Activated CD4-positive, alpha-beta T cell treated with anti-CD3 and anti-CD28 coated beads, Interleukin-2, amount 10 ng/mL, durations not matched to agents 7 days and 5 days (primary cell): ENCODE measurements around the gene PPFIA4. TPM values are rescaled to one million over a fixed set of nuclear protein-coding genes. Genes with fewer than 3 reads are reported as not detected.
"Not testable (repeated sequence)": the region's sequence is repeated elsewhere in the genome, so short reads cannot be mapped to it uniquely, and the experiment has no call there.

Experiments
- CTCF ChIA-PET: fragments of 350-600 bp; sonication (Branson Sonifier 250); formaldehyde crosslinking; loops from one replicate; lab custom pipeline; 2021; ENCODE audit warnings: antibody characterized with exemption; lab: Charles Lee
- POLR2A ChIA-PET: fragments of 350-600 bp; sonication (Branson Sonifier 250); formaldehyde crosslinking; loops from one replicate; lab custom pipeline; 2021; ENCODE audit warnings: antibody characterized with exemption; lab: Charles Lee
- DNase-seq: peaks from one replicate; pipeline ENCODE4 v3.0.0-alpha.2; 2020
- H3K27ac Mint-ChIP-seq: one replicate; pipeline ENCODE4 v1.8.0; 2021; ENCODE audit warnings: mild to moderate bottlenecking, moderate library complexity, mixed read lengths
- H3K27me3 Mint-ChIP-seq: one replicate; pipeline ENCODE4 v1.8.0; 2021; ENCODE audit warnings: mixed read lengths
- H3K36me3 Mint-ChIP-seq: one replicate; pipeline ENCODE4 v1.8.0; 2021; ENCODE audit warnings: low read depth, mixed read lengths
- H3K4me1 Mint-ChIP-seq: one replicate; pipeline ENCODE4 v1.8.0; 2021; ENCODE audit warnings: mixed read lengths
- H3K4me3 Mint-ChIP-seq: one replicate; pipeline ENCODE4 v1.8.0; 2021; ENCODE audit warnings: mild to moderate bottlenecking, moderate library complexity, mixed read lengths
- H3K9me3 Mint-ChIP-seq: one replicate; pipeline ENCODE4 v1.8.0; 2021; ENCODE audit warnings: mixed read lengths
- total RNA-seq, 2 experiments: library from RNA; stranded (reverse); gene quantifications; one replicate each; pipeline ENCODE4 v1.2.3, GENCODE V29; 2021

PPFIA4 gene
- total RNA-seq, 2 experiments from 2014 or later = 13.7 to 16.1 TPM

DNA sequence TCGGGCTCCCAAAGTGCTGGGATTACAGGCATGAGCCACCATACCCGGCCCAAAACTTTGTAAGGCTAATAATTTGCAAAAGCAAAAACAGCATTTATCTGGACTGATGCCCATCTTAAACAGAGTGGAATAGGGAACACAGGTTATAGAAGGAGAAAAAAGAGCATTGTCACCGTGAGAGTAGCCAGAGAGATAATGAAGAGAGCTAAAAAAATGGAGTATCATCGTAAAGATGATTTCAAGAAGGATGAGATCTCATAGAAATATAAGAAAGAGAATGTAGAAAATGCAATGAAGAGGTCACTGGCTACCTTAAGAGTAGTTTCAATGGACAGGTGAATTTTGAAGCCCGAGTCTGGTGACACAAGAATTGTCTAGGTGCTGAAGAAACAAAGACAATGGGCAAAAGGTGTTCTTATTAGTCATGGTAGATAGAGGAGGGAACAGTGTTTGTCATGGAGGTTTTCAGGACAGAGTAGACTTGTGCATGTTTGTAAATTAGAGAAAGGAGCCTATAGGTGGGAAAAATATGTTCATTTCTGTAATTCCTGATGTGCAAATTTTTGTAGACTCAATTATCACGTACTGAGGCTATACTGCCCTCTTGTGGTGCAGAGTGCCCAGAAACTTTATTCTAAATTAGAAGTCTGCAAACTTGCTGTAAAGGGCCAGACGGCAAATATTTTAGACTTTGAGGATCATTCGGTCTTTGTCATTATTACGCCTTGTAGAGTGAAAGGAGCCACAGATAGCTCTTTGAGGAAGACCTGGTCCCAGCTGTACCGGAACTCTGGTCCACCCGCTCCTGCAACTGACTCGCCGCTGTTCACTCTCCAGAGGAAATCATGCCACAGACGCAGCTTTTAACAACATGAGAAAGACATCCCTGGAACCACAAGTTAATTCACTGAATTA, 27.2 kb upstream of the PPFIA4 start:
- peak; percentile 79 for DNase-seq
- no peak overlapping the region for H3K27ac Mint-ChIP-seq
- peaks cover 16% of the 10 kb centered on the region for H3K4me1 Mint-ChIP-seq
- H3K4me3 Mint-ChIP-seq = no peak overlapping the region
- CTCF ChIA-PET = interaction anchor here (0.6 to 2.0 kb wide), 9 partner anchors 8 to 1482 kb away, joined by 3 to 6 read pairs (median 3); partner anchors contain the start of gene TMEM183A
- H3K9me3 Mint-ChIP-seq = no peaks in the 10 kb centered on the region
- POLR2A ChIA-PET = no interaction called here
- peaks cover 36% of the 10 kb centered on the region for H3K27me3 Mint-ChIP-seq
- H3K36me3 Mint-ChIP-seq = no peaks in the 10 kb centered on the region

DNA sequence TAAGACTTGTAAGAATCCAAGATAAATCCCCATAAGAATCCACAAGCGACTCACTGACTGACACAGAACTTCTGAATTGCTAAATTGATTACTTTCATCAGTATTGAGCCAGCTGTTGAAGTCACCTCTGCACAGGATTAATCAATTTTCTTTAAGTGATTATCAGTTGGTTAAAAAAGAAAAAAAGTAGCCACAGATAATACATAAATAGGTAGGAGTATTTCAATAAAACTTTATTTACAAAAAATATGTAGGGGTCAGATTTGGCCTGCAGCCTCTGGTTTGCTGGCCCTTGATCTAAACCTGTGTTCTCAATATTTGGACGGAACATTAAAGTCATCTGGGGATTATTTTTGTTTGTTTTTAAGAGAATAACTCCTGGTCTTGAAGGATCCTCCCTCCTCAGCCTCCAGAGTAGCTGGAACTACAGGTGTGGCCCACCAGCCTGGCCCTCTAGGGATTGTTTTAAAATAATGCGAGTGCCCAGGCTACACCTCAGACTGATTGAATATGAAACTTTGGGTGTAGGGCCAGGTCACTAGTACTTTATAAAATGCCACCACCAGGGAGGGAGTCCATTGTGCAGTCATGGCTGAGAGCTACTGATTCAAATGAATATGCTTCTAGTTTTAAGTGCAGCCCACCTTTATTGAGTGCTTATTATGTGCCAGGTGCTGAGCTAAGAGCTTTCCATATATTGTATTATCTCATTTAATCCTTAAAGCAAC, 25.9 kb upstream of the PPFIA4 start:
- Mint-ChIP-seq H3K9me3 (no peaks in the 10 kb centered on the region), H3K27me3 (peaks cover 28% of the 10 kb centered on the region), H3K4me1 (peaks cover 16% of the 10 kb centered on the region), H3K27ac (no peak overlapping the region), H3K36me3 (no peaks in the 10 kb centered on the region), H3K4me3 (no peak overlapping the region)
- ChIA-PET POLR2A (no interaction called here), CTCF (interaction anchor here (0.8 to 2.0 kb wide), 3 partner anchors 13 to 66 kb away, joined by 3 to 4 read pairs (median 3); no protein-coding TSS in a partner anchor)
- no peak for DNase-seq

DNA sequence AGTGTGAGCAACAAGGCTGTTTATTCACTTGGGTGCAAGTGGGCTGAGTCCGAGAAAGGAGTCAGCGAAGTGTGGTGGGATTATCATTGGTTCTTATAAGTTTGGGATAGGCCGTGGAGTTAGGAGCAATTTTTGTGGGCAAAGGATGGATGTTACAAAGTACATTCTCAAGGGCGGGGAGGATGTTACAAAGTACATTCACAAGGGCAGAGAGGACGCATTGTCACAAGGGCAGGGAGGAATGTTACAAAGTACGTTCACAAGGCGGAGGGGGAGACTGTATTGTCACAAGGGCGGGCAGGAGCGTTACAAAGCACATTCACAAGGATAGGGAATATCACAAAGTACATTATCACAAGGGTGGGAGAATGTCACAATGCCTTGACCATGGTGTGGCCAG, 24.3 kb upstream of the PPFIA4 start:
- Mint-ChIP-seq H3K27ac (no peak overlapping the region), H3K9me3 (no peaks in the 10 kb centered on the region), H3K4me1 (peaks cover 25% of the 10 kb centered on the region), H3K4me3 (no peak overlapping the region), H3K36me3 (no peaks in the 10 kb centered on the region), H3K27me3 (peaks cover 14% of the 10 kb centered on the region)
- CTCF ChIA-PET = no interaction called here
- POLR2A ChIA-PET = no interaction called here
- DNase-seq = no peak

DNA sequence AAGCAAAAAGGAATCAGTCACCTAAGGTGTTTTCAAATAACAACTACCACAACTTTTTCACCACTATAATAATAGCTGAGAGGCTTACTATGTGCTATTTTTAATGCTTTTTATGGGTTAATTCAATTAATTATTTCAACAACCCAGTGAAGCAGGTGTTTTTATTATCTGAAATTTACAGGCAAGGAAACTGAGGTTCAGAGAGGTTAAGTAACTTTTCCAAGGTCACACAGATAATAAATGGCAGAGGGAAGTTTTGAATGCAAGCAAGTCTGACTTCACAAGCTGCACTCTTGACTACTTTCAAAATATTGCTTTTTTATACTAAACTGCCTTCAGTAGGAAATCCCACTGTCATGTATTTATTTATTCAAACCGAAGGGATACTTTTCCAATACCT, 23.3 kb upstream of the PPFIA4 start:
- POLR2A ChIA-PET = no interaction called here
- no peak for DNase-seq
- Mint-ChIP-seq H3K4me1 (peaks cover 27% of the 10 kb centered on the region), H3K27ac (no peak overlapping the region), H3K27me3 (peaks cover 5% of the 10 kb centered on the region), H3K9me3 (no peaks in the 10 kb centered on the region), H3K36me3 (no peaks in the 10 kb centered on the region), H3K4me3 (no peak overlapping the region)
- CTCF ChIA-PET = interaction anchor here (0.6 kb wide), 1 partner anchor 20 kb away, joined by 4 read pairs; no protein-coding TSS in a partner anchor

DNA sequence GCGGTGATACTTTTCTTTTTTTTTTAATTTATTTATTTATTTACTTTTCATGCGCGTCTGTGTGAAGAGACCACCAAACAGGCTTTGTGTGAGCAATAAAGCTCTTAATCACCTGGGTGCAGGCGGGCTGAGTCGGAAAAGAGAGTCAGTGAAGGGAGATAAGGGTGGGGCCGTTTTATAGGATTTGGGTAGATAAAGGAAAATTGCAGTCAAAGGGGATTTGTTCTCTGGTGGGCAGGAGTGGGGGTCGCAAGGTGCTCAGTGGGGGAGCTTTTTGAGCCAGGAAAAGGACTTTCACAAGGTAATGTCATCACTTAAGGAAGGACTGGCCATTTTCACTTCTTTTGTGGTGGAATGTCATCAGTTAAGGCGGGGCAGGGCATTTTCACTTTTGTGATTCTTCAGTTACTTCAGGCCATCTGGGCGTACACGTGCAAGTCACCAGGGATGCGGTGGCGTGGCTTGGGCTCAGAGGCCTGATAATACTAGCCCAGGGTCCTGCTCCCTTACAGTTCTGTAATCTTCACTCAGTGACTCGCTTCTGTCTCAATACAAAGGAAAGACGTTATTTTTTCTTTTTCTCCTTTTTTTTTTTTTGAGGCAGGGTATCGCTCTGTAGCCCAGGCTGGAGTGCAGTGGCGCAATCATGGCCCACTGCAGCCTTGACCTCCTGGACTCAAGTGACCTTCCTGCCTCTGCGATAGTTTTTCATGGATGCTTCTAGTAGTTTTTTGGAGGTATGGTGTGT, 20.7 kb upstream of the PPFIA4 start:
- H3K36me3 Mint-ChIP-seq, DNase-seq, POLR2A ChIA-PET, H3K27me3 Mint-ChIP-seq, H3K9me3 Mint-ChIP-seq: not testable (repeated sequence)
- peaks cover 29% of the 10 kb centered on the region for H3K4me1 Mint-ChIP-seq
- peak overlapping the region; percentile 91 for H3K27ac Mint-ChIP-seq
- H3K4me3 Mint-ChIP-seq = peak overlapping the region; percentile 94
- CTCF ChIA-PET = interaction anchor here (0.7 to 1.5 kb wide), 3 partner anchors 16 to 208 kb away, joined by 3 to 4 read pairs (median 3); no protein-coding TSS in a partner anchor

DNA sequence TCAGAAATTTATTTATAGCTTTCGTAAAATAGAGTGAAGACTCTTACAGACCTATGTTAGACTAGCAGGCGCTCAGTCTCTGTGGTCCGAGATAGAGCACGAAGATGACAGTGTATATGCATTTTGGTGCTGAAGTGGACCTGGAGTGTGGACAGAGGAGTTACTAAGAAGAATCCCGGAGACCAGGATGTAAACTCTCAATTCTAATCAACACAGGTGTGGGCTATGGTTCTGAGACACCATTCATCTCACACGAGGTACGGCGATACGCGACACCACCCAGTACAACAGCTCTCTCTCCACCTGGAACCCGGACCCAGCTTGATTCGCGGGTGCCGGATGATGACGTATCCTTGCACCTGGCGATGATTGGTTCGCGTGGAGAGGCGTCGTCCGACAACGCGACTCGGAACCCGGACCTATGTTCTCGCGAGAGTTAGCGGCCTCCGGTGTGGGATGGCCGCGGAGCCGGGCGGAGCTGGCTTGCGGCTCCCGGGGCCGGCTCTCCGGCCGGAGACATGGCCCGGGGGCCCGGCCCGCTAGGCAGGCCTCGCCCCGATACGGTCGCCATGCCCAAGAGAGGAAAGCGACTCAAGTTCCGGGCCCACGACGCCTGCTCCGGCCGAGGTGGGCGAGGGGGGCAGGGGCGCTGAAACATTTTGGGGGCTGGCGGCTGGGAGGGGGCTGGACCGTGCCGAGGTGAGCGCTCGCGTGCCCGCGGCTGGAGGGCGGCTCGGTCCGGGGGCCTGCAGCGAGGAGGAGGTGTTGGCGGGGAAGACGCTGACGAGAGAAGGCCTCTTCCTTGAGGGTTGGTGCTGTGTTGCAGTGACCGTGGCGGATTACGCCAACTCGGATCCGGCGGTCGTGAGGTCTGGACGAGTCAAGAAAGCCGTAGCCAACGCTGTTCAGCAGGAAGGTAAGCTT, 19.1 kb upstream of the PPFIA4 start, which contains the start of gene TMEM183A:
Gene TMEM183A (plus strand): TSS at position 427 of the 924 bp plus-strand sequence. CDS start 92 bp downstream, at position 519.
- Mint-ChIP-seq H3K9me3 (no peaks in the 10 kb centered on the region), H3K27me3 (no peaks in the 10 kb centered on the region), H3K4me1 (peaks cover 31% of the 10 kb centered on the region), H3K4me3 (peak within 1 kb of the TSS; percentile 94), H3K36me3 (peaks cover 14% of the 10 kb centered on the region), H3K27ac (peak within 1 kb of the TSS; percentile 96)
- POLR2A ChIA-PET = interaction anchor here (1.2 kb wide), 1 partner anchor 19 kb away, joined by 3 read pairs; the partner anchor contains the start of gene PPFIA4
- CTCF ChIA-PET = interaction anchor here (0.6 to 1.8 kb wide), 8 partner anchors 9 to 144 kb away, joined by 3 to 5 read pairs (median 4); partner anchors contain the start of gene PPFIA4
- peak; percentile 98 for DNase-seq

DNA sequence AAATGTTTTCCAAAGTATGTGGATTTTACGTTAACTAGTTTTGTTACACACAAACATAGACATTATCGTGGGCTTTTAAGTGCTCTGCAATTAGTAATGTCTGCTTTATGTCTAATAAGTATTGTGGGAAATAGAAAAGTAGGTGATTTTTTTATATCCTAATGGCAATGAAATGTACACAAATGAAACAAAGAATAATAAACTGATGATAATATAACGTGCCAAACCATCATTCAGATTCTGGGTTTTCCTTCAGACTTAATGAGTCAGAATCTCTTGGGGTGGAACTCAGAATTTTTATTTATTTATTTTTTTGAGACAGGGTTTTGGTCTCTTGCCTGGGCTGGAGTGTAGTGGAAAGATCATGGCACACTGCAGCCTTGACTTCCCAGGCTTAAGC, 17.1 kb upstream of the PPFIA4 start:
- H3K9me3 Mint-ChIP-seq = no peaks in the 10 kb centered on the region
- H3K36me3 Mint-ChIP-seq = peaks cover 20% of the 10 kb centered on the region
- POLR2A ChIA-PET = no interaction called here
- CTCF ChIA-PET = interaction anchor here (0.9 kb wide), 1 partner anchor 65 kb away, joined by 3 read pairs; no protein-coding TSS in a partner anchor
- no peak overlapping the region for H3K4me3 Mint-ChIP-seq
- no peaks in the 10 kb centered on the region for H3K27me3 Mint-ChIP-seq
- H3K27ac Mint-ChIP-seq = no peak overlapping the region
- peaks cover 37% of the 10 kb centered on the region for H3K4me1 Mint-ChIP-seq
- DNase-seq = no peak

DNA sequence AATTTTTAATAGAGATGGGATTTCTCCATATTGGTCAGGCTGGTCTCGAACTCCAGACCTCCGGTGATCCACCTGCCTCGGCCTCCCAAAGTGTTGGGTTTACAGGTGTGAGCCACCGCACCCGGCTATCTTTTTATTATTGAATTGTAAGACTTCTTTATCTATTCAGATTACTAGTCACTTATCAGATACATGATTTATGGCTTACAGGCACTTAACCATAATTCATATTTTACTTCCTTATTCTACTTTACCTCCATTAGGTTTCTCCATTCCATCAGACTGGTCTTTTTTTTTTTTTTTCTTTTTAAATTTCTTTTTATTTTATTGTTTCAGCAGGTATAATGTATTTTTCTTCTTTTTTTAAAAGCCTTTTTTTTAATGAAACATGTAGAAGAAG, 14.7 kb upstream of the PPFIA4 start:
- H3K27ac Mint-ChIP-seq = no peak overlapping the region
- peaks cover 41% of the 10 kb centered on the region for H3K36me3 Mint-ChIP-seq
- ChIA-PET POLR2A (interaction anchor here (0.7 kb wide), 1 partner anchor 15 kb away, joined by 4 read pairs; the partner anchor contains the start of gene PPFIA4), CTCF (no interaction called here)
- no peak overlapping the region for H3K4me3 Mint-ChIP-seq
- H3K9me3 Mint-ChIP-seq = no peaks in the 10 kb centered on the region
- peaks cover 31% of the 10 kb centered on the region for H3K4me1 Mint-ChIP-seq
- no peaks in the 10 kb centered on the region for H3K27me3 Mint-ChIP-seq
- no peak for DNase-seq

DNA sequence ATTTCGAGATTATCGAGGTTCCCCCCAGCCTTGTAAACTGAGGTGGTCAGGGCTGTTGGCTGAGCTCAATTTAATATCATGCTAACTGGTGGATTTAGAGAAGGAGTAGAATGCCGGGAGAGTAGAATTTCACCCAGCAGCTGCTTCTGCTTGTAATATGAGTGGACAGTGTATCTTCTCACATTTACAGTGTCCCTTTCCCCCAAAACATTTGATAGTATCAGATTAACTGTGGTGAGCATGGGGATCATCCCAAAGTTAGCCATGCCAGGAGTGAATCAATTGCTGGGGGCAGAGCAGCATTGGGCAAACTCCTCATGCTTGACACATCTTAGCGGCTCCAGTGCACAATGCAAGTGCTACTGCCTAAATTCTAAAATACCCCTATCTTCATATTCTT, 9.2 kb upstream of the PPFIA4 start:
- H3K27ac Mint-ChIP-seq = no peak overlapping the region
- POLR2A ChIA-PET = no interaction called here

DNA sequence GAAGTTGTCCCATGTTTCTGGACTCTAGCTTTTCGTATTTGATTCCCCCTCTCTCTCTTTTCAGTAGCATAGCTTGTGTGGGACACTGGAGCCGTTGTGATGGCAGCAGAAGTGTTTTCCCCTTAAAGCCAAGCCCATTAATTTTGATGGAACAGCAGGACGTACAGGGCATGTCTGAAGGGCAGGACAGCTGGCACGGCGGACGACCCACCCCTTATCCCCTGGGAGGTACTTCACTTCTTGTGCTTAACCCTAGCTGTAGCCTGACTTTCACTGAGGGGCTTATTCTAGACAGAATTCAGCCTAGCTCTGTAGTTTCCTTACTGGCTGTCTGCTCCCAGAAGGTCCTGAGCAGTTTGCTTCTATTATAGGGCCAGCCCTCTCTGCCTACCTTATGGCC, 8.6 kb upstream of the PPFIA4 start:
- CTCF ChIA-PET = interaction anchor here (1.0 kb wide), 1 partner anchor 19 kb away, joined by 3 read pairs; no protein-coding TSS in a partner anchor
- H3K9me3 Mint-ChIP-seq = no peaks in the 10 kb centered on the region
- POLR2A ChIA-PET = no interaction called here
- no peaks in the 10 kb centered on the region for H3K27me3 Mint-ChIP-seq
- H3K27ac Mint-ChIP-seq = no peak overlapping the region
- peaks cover 4% of the 10 kb centered on the region for H3K4me1 Mint-ChIP-seq
- no peak overlapping the region for H3K4me3 Mint-ChIP-seq
- peaks cover 75% of the 10 kb centered on the region for H3K36me3 Mint-ChIP-seq
- DNase-seq = no peak

More for the DNA sequence above, 9.2 kb upstream of the PPFIA4 start:
- Mint-ChIP-seq H3K27me3 (no peaks in the 10 kb centered on the region), H3K9me3 (no peaks in the 10 kb centered on the region), H3K4me1 (peaks cover 7% of the 10 kb centered on the region), H3K36me3 (peaks cover 74% of the 10 kb centered on the region), H3K4me3 (no peak overlapping the region)
- DNase-seq = no peak
- CTCF ChIA-PET = interaction anchor here (0.6 to 1.0 kb wide), 2 partner anchors 18 to 1883 kb away, joined by 3 to 5 read pairs; no protein-coding TSS in a partner anchor

DNA sequence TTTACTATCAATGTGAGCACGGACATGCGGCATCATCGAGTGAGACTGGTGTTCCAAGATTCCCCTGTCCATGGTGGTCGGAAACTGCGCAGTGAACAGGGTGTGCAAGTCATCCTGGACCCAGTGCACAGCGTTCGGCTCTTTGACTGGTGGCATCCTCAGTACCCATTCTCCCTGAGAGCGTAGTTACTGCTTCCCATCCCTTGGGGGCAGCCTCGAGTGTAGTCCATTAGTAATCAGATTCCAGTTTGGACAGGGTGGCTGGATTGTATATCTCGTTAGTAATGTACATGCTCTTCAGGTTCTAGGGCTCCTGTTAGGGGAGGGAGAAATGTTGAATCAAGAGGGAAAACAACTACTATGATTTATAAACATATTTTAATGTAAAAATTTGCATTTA, 3.4 kb upstream of the PPFIA4 start:
- H3K4me3 Mint-ChIP-seq, H3K27ac Mint-ChIP-seq, H3K27me3 Mint-ChIP-seq, DNase-seq, H3K9me3 Mint-ChIP-seq: not testable (repeated sequence)
- ChIA-PET CTCF (interaction anchor here (0.6 kb wide), 1 partner anchor 20 kb away, joined by 4 read pairs; no protein-coding TSS in a partner anchor), POLR2A (interaction anchor here (0.6 kb wide), 1 partner anchor 13 kb away, joined by 9 read pairs; no protein-coding TSS in a partner anchor)
- H3K4me1 Mint-ChIP-seq = peaks cover 14% of the 10 kb centered on the region
- H3K36me3 Mint-ChIP-seq = peaks cover 58% of the 10 kb centered on the region
